Renal cortical epithelial cell (primary cell): ENCODE measurements around the gene PRDX1. TPM values are rescaled to one million over a fixed set of nuclear protein-coding genes. Genes with fewer than 3 reads are reported as not detected.
A peak's percentile ranks its signal among the peaks of the same experiment; 100 is the strongest.

Experiments
- DNase-seq: peaks from one replicate; pipeline ENCODE4 v3.0.0-alpha.2; 2011; ENCODE audit warnings: low read depth
- total RNA-seq: library from RNA; depleted of rRNA; stranded (reverse); fragments of >200 nt; gene quantifications from 2 replicates; pipeline ENCODE4 v1.2.3, GENCODE V29; 2014

Gene PRDX1
- 649 and 1,374 TPM in 2 replicates for total RNA-seq

DNA sequence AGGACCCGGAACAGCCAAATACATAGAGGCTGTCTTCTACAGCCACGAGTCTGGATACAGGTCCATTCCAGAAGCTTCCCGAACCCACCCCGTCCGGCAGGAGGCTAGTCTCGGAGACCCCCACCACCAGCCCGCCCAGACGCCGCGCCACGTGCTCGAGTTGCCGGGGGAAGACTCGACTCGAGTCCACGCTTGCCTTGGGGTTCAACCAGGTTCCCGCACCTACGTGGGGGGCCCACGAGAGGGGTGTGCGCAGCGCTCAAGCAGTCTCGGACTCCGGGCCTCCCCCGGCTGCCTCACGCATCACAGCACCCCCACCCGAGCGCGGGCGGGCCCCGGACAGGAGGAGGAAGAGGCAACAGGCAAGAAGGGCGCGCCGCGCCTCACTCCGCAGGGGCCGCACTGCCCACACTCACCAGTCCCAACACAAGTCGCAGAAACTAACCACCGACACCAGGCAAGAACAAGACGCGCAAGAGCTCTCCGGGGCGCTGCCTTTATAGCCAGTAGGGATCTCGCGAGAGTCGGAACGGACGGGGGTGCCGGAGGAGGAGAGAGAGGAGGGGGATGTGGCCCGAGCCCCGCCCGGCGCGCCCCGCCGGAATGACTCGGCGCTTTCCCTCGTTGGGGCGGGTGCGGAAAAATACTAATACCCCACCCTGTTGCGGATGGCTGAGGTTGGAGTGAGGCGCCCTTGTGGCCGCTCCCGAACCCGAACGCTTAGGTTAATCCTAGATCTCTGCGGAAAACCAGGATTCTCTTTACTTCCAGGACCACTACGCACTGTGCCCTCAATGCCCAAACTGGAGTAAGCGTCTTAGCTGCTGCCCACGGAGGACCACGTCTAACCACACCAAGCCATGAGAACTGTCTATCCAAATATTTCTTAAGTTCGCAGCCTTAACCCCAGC lies at the start of gene PRDX1:
PRDX1 (minus strand) TSS at position 472 of the 911 bp plus-strand sequence. CDS start 2,841 bp downstream, outside the sequence.
- peak; percentile 85 for DNase-seq

DNA sequence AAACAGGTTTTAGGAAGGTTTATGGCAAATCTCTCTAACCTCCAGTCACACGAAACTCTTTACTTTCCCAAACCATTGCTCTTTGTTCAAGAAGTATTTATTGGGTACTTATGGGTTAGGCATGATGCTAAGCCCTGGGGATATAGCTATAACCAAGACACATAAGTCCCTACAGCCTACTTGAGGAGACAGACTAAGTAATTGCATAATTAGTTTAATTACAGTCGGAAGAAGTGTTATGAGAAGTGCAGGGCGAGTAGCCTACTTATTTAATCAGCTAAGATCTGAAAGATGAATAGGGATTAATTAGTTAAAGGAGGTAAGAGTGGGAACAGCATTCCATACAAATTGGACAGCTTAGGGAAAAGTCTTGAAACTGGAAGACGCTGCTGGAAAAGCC lies 48.9 kb upstream of the PRDX1 start:
- DNase-seq = no peak

DNA sequence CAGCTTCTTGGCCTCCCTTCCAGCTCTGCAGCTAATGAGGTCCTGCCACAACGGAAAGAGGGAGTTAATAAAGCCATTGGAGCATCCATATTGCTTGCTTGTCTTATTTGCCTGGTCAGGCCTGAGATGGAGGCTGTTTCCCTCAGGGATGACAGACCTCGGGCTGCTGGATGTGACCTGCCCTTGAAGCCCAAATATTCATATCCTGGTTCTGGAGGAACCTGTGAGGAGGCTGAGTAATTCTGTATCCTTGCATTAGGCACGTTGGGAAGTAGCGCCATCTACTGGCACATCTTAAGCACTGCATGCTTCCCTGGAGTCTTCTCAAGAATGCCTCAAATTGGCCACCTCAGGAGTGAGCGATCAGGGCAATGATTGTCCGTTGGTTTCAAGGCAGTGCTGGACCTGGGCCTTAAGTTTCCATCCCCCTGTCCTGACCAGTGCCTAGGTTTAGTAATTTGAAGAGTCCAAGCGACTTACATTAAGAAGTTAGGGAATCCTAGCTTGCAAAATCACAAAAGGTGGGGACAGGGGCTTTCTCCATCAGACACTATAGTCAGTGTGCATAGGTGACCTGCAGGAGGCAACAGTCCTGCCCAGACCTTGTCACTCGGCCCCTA lies 48.4 kb upstream of the PRDX1 start:
- DNase-seq = peak; percentile 73

DNA sequence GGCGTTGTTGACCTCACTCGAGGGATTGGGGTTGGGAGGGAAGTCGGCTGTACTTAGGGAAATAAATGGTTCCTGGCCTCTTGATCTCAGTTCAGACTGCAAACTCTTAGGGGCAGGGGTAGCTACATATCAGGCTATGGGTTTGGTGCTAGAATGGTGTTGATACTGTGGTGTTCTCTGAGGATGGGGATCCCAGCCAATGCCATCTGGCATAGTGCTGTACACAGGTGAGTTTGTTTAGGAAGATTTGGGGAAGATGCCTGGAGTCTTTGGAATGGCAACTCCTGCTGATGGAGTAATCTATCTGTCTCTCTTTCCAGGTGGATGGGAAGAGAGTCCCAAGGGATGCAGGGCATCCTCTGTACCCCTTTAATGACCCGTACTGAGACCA lies 47.9 kb upstream of the PRDX1 start:
- no peak for DNase-seq

DNA sequence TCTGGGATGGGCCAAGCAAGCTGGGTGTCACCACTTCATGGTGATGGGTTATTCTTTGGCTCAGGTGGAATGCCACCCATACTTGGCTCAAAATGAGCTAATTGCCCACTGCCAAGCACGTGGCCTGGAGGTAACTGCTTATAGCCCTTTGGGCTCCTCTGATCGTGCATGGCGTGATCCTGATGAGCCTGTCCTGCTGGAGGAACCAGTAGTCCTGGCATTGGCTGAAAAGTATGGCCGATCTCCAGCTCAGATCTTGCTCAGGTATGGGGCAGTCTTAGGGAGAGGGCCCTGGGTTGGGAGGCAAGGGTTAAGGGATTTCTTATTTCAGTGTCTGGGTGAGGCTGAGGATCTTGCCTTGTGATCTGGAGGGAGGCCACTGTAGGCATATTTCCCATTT lies 46.7 kb upstream of the PRDX1 start:
- DNase-seq = no peak

DNA sequence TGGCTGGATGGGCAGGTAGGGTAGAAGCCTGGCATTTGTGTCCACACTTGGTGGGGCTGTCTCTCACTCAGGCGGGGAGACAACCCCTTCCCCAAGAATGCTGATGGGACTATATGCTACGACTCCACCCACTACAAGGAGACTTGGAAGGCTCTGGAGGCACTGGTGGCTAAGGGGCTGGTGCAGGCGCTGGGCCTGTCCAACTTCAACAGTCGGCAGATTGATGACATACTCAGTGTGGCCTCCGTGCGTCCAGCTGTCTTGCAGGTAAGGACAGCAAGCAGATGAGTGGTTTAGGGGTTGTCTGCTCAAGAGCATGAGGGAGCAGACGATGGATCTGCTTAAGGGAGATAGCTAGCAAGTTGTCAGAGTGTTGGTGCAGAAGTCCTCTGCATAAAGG lies 46.2 kb upstream of the PRDX1 start:
- DNase-seq = no peak

DNA sequence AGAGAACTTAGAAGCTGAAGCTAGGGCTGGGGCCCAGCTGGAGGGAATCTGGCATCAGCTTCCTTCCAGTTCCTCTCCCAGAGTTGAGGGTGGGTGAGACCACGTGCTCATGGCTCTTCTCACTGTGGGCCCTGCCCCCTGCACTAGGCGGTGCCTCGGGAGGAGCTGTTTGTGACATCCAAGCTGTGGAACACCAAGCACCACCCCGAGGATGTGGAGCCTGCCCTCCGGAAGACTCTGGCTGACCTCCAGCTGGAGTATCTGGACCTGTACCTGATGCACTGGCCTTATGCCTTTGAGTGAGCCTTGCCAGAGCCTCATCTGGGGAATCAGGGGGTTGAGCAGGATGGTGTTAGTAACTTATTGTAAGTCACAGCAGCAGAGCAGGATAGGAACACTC lies 45.0 kb upstream of the PRDX1 start:
- no peak for DNase-seq

DNA sequence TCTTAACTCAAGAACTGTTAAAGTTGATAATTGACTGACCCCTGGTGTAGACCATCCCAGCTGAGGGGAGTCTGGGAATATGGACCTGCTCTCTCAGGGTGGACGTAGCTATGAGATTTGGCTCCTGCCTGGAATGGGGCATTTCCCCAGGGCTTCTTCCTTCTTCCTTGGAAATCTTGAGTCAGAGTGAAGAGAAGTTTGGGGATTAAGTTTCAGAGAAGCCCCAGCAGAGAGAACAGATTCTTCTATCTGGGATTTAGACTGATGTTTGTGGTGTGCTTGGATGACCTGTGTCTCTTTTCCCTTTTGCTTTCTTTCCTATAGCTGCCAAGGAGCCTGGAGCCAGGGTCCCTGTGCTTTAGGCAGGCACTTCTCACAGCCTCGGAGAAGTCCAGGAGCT lies 42.2 kb upstream of the PRDX1 start:
- no peak for DNase-seq

DNA sequence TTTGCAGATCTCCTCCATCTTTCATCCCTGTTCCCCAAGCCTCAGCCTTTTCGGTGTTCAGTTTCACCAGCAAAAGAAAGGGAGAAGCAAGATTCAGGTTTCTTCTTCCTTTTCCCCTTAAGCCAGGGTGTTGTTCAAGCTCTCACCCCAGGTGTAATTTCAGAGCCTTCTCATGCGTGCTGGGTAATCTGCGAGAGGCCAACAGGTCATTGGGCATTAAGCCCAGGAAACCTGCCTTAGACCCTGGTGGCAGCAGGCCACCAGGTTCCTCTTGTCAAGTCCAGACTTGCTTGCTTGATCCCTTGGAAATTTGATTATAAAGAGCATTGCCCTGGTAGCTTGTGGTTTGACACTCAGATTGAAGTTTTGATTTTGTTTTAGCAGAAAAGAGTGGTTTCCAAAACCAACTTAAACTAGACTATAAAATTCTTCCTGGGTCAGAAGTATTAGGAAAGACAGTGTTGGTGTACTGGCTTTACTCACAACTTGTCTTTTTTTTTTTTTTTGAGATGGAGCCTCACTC lies 35.8 kb upstream of the PRDX1 start:
- peak; percentile 25 for DNase-seq

DNA sequence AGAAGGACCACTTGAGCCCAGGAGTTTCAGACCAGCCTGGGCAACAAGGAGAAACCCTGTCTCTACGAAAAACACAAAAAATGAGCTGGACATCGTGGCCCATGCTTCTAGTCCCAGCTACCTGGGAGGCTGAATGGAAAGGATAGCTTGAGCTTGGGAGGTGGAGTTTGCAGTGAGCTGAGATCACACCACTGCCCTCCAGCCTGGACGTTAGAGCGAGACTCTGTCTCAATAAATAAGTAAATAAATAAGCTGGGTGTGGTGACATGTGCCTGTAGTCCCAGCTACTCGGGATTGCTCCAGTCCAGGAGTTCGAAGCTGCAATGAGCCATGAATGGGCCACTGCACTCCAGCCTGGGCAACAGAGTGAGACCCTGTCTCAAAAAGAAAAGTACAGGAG lies 32.5 kb upstream of the PRDX1 start:
- no peak for DNase-seq

DNA sequence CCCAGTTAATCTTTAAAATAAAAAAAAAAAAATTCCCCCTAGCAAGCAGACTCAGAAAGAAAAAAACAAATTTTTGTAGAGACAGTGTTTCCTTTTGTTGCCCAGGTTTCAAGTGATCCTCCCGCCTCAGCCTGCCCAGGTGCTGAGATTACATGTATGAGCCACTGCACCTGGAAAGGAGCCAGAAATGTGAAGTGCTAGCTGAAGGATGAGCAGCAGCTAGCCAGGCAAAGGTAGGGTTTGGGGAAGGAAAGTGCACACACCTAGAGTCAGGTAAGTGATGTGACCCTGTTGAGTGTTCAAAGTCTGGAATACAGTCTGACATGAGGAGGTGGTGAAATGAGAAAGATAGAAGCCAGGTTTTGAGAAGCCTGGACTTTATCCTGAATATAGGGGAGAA lies 30.6 kb upstream of the PRDX1 start:
- peak; percentile 33 for DNase-seq

DNA sequence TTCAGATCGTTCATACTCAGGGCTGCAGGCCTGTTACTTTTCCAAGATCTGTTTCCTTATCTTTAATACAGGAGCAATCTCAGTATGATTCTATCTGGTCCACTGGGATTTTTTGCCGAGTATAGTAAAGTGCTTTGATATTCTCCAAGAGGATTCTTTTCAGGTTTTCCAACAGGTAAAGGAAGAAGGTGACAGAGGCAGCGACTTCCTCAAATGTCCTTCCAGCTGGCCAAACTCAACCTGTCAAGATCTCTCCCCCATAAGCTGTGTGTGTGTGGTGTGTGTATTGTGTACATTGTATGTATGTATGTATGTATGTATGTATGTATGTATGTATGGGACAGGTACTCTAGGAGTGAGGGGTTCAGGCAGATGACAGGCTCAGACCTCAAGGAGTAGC lies 30.0 kb upstream of the PRDX1 start:
- DNase-seq = no peak

DNA sequence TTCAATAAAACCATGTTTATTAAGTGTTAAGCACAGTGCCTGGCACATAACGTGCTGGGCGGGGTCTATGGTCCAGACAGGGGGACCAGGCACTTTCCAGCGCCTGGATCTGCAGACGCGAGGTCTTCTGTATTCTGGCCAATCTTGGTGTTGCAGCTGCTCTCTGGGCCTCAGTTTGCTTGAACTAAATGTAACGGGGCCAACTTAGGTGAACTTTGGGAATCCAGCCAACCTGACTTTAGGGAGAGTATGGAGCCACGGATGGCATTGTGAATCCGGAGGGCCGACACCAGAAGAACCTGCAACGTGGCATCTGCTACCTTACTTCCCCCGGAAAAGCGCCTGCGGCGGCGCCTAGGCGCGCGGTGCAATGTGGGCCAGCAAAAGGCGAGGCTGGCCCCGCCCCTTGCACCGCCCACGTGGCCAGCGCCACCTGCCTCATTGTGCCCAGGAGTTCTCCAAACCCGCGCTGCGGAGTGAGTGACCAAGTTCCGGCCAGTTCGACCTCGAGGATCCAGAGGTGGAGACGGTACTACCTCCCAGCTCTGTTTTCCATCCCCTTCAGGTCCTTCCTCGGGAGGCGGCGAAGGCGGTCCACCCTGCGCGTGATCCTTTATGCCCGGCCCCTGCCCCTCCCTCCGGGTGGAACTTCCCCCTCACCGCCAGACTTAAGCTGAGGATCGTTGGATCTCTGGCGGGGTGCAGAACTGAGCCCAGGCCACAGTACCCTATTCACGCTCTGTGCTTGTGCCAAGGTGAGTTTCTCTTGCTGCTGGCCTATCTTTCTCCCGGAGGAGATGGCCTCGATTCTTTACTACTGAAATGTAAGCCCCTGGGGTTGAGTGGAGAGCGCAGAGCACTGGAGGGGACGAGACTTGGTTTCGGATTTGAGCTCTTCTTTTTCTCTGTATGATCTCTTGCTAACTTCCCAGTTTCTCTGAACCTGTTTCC lies 29.0 kb upstream of the PRDX1 start, which contains the start of gene AKR1A1:
AKR1A1 (plus strand) TSS at position 426 of the 951 bp plus-strand sequence. CDS start 10,969 bp downstream, outside the sequence.
- DNase-seq = peak; percentile 73

DNA sequence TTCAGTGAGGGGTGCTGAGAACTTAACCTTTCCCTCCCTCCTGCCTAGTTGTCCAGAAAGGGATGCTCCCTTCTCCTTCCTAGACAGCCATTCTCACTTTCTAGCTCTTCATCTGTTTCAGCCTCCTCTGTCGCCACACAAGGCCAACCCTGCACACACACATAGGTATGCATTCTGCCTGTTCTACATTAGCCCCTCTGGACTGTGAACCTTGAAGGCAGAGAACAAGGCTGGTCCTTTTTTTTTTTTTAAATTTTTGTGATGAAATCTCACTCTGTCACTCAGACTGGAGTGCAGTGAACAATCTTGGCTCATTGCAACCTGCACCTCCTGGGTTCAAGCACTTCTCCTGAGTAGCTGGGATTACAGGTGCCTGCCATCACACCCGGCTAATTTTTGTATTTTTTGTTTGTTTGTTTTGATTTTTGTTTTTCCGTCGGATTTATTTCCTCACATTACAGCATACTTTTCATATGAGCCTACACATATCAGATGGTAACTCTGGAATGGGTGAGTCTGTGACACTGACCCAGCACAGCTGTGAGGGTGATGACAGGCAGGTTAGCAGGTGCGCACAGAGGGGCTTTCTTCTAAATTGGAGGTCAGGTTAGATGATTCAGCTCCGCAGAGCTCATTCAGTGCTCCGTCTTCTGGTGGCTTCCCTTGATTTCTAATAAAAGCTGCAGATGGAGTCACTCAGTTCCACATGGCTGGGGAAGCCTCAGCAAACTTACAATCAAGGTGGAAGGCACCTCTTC lies 24.0 kb upstream of the PRDX1 start:
- no peak for DNase-seq

DNA sequence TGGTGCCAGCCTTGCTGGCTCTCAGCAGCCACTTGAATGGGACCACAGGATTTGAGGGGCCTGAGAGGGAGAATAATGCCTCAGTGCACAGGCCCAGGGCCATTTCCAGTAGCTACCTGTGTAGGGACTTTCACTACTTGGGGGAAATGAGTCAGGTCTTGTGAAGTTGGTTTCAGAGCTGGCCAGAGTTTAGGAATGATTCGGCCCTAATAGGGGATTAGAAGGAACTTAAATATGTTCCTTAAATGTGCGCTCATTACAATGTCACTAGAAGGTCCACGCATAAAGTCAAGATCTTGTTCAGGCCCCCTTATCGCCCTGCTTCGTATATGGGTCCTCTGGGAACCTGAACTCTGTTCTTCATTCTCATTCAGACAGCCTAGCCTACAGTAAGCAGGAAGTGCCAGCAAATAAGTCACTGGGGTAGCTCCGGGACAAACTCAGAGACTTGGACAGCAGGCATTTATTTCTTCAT lies 23.4 kb upstream of the PRDX1 start:
- peak; percentile 29 for DNase-seq

DNA sequence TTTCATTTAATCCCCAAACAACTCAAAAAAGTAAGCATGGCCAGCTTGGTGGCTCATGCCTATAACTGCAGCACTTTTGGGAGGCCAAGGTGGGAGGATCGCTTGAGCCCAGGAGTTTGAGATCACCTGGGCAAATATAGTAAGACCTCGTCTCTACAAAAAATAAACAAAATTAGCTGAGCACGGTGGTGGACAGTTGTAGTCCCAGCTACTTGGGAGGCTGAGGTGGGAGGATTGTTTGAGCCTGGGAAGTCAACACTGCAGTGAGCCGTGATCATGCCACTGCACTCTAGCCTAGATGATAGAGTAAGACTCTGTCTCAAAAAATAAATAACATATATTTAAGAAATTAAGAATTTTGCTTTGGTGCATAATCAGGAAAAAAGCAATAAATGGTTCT lies 22.8 kb upstream of the PRDX1 start:
- DNase-seq = no peak

DNA sequence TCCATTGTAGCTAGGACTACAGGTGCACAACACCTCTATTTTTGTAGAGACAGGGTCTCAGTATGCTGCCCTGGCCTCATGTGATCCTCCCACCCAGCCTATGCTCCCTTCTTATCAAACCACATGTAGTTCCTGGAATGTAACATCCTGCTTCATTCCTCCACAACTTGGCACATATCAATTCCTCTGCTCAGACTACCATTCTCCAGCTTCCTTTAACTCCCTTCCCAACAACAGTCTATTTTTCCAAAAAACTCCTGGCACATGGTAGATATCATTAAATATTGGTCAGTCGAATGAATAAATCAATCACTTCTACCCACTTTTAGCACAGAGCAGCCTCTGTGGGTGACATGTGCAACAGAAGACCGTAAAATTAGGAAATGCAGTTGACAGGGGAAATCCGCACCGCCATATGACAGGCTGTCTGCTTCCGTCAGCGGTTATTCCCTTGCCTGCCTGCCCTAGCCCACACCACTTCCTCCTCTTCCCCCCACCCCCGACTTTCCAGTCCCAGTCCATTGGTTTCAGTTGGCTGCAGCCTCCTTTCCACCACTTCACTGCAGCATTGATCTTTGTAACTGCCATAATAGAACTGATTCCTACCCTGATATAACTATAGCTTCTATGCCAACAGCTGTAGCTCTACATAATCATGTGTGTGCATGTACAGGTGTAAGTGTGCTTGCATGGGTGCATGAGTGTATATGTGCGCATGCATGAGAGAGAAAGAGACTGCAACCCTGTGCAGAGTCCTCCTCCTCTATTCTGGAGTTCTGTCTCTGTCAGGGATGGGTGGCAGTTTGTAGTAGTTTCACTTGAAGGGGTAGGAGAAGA lies 22.1 kb upstream of the PRDX1 start:
- DNase-seq = peak; percentile 65

DNA sequence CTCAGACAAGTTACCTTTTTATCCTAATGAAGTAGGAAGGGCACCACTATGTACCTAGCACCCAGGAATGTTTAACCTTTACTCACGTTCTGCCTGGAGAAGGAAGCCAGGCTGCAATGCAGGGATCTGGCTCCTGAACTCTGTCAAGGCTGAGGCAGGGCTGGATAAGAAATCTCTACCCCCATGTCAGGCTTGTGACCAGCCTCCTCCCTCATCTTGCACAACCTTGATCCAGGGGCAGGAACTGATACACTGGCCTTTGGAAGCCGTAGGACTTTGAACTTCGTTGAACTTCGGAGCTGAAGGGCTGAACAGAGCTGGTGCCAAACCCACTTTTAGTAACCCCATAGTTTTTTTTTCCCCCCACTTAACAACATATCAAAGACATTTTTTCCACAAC lies 20.9 kb upstream of the PRDX1 start:
- peak; percentile 38 for DNase-seq

DNA sequence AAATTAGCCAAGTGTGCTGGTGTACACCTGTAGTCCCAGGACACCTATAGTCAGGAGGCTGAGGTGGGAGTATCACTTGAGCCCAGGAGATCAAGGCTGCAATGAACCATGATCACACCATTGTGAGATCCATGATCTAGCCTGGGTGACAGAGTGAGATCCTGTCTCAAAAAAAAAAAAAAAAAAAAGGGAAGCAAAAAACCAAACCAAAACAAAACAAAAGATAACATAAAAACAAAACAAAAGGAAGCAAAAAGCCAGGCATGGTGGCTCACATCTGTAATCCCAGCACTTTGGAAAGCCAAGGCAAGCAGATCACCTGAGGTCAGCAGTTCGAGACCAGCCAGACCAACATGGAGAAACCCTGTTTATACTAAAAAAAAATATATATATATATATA lies 19.5 kb upstream of the PRDX1 start:
- DNase-seq = no peak

DNA sequence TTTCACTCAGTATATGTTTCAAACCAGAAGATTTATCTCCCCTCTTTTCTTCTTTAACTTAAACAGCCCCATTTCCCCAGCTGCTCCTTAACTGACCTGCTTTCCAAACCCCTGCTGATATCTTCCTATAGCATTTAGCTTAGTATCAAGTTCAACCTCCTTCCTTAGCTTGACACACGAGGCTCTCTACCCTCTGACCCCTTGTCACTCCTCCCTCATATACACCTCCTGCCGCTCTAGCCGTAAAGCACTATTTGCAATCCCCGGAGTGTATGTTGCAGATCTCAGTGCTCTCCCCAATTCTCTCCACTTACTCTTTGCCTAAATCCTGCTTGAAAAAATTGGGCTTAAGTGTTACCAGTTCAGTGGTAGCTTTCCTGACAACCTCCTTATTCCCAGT lies 15.2 kb upstream of the PRDX1 start:
- DNase-seq = no peak
